ENCODE data around the gene TERT. TPM values are rescaled to one million over a fixed set of nuclear protein-coding genes. Genes with fewer than 3 reads are reported as not detected.

Gene TERT
- total and polyA plus RNA-seq, 2 of the 13 experiments (the other 11 are each of a cell fraction or from before 2014, with no cell fraction given), result 4.3 to 5.9 TPM

DNA sequence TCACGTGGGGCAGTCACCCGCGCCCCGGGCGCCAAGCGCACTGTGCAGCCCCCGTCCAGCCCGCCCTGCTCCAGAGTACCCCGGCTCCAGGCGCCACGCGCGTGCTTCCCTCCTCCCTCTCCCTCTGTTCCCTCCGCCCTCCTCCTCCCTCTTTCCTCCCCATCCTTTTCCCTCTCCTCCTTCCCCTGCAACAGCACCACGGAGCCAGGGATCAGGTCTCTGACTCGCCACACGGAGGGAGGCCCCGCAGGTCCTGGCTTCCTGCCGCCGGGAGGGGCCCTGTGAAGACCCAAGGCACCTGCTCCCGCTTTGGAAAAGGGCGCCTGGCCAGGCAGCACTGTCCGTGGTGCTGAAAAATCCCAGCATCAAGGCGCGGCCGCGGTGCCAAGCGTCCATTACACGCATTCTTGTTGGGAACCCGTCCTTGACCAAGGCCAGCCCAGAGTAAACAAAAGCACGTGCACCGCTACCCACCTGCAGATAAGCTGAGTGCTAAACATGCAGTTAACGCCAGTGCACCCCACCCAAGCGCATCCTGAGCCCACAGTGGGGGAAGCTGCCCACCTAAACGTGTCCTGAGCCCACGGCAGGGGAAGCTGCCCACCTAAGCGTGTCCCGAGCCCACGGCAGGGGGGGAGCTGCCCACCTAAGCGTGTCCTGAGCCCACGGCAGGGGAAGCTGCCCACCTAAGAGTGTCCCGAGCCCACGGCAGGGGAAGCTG is 48.0 kb downstream of the TERT start (continued):
- TF ChIP-seq, protein P1, sequence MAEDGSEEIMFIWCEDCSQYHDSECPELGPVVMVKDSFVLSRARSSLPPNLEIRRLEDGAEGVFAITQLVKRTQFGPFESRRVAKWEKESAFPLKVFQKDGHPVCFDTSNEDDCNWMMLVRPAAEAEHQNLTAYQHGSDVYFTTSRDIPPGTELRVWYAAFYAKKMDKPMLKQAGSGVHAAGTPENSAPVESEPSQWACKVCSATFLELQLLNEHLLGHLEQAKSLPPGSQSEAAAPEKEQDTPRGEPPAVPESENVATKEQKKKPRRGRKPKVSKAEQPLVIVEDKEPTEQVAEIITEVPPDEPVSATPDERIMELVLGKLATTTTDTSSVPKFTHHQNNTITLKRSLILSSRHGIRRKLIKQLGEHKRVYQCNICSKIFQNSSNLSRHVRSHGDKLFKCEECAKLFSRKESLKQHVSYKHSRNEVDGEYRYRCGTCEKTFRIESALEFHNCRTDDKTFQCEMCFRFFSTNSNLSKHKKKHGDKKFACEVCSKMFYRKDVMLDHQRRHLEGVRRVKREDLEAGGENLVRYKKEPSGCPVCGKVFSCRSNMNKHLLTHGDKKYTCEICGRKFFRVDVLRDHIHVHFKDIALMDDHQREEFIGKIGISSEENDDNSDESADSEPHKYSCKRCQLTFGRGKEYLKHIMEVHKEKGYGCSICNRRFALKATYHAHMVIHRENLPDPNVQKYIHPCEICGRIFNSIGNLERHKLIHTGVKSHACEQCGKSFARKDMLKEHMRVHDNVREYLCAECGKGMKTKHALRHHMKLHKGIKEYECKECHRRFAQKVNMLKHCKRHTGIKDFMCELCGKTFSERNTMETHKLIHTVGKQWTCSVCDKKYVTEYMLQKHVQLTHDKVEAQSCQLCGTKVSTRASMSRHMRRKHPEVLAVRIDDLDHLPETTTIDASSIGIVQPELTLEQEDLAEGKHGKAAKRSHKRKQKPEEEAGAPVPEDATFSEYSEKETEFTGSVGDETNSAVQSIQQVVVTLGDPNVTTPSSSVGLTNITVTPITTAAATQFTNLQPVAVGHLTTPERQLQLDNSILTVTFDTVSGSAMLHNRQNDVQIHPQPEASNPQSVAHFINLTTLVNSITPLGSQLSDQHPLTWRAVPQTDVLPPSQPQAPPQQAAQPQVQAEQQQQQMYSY (CRISPR knock-in tag; IDR thresholded peaks at IDR 0.05), result 0 out of 2 replicates have a peak, but pooled peaks have one; percentile 45
- TF ChIP-seq FOXK1 (CRISPR knock-in tag; IDR thresholded peaks at IDR 0.05; ENCODE audit: borderline replicate concordance, low read depth), result peak; percentile 71; the same call in 1 of the 2 replicates
- TF ChIP-seq ZFP41 (CRISPR knock-in tag; IDR thresholded peaks at IDR 0.05; ENCODE audit: borderline replicate concordance), result no peak
- peak; percentile 73; the same call in 1 of the 2 replicates for TF ChIP-seq ZNF878 (CRISPR knock-in tag; IDR thresholded peaks at IDR 0.05)
- TF ChIP-seq LCORL (IDR thresholded peaks at IDR 0.05), result no peak
- TF ChIP-seq LCORL (CRISPR knock-in tag; IDR thresholded peaks at IDR 0.05), result no peak
- TF ChIP-seq POLR2G (IDR thresholded peaks at IDR 0.05; ENCODE audit: low read depth, low read length), result no peak
- TF ChIP-seq, protein P2, sequence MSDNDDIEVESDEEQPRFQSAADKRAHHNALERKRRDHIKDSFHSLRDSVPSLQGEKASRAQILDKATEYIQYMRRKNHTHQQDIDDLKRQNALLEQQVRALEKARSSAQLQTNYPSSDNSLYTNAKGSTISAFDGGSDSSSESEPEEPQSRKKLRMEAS (IDR thresholded peaks at IDR 0.05), result no peak
- no peak for TF ChIP-seq PTBP1 (IDR thresholded peaks at IDR 0.05; ENCODE audit: low read depth, low read length, poor library complexity, severe bottlenecking)
- TF ChIP-seq SOX6 (IDR thresholded peaks at IDR 0.05), result no peak
- TF ChIP-seq SOX6 (CRISPR knock-in tag; IDR thresholded peaks at IDR 0.05), result peak; percentile 67
- no peak for TF ChIP-seq NR2C2 (CRISPR knock-in tag; IDR thresholded peaks at IDR 0.05; ENCODE audit: borderline replicate concordance)
- no peak for TF ChIP-seq EED (CRISPR knock-in tag; IDR thresholded peaks at IDR 0.05)
- TF ChIP-seq, protein P3, sequence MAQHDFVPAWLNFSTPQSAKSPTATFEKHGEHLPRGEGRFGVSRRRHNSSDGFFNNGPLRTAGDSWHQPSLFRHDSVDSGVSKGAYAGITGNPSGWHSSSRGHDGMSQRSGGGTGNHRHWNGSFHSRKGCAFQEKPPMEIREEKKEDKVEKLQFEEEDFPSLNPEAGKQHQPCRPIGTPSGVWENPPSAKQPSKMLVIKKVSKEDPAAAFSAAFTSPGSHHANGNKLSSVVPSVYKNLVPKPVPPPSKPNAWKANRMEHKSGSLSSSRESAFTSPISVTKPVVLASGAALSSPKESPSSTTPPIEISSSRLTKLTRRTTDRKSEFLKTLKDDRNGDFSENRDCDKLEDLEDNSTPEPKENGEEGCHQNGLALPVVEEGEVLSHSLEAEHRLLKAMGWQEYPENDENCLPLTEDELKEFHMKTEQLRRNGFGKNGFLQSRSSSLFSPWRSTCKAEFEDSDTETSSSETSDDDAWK (CRISPR knock-in tag; IDR thresholded peaks at IDR 0.05), result no peak
- 0 out of 2 replicates have a peak, but pooled peaks have one; percentile 40 for TF ChIP-seq RXRA (CRISPR knock-in tag; IDR thresholded peaks at IDR 0.05)
- TF ChIP-seq EP300 (IDR thresholded peaks at IDR 0.05; ENCODE audit: low read depth in 2 of 2, low read length in 2 of 2), result no peak
- TF ChIP-seq EP300 (CRISPR knock-in tag; IDR thresholded peaks at IDR 0.05; ENCODE audit: borderline replicate concordance), result no peak
- no peak for TF ChIP-seq SMC3 (IDR thresholded peaks at IDR 0.05; ENCODE audit: low read length)
- TF ChIP-seq, protein P4, sequence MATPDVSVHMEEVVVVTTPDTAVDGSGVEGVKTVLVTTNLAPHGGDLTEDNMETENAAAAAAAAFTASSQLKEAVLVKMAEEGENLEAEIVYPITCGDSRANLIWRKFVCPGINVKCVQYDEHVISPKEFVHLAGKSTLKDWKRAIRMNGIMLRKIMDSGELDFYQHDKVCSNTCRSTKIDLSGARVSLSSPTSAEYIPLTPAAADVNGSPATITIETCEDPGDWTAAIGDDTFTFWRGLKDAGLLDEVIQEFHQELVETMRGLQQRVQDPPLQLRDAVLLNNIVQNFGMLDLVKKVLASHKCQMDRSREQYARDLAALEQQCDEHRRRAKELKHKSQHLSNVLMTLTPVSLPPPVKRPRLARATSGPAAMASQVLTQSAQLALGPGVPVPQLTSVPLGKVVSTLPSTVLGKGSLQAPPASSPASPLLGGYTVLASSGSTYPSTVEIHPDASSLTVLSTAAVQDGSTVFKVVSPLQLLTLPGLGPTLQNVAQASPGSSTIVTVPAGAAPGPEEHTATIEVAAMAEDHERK (CRISPR knock-in tag; IDR thresholded peaks at IDR 0.05; ENCODE audit: low read depth), result no peak
- TF ChIP-seq PAWR (CRISPR knock-in tag; IDR thresholded peaks at IDR 0.05; ENCODE audit: borderline replicate concordance), result no peak
- 0 out of 2 replicates have a peak, but pooled peaks have one; percentile 75 for TF ChIP-seq GPN1 (CRISPR knock-in tag; IDR thresholded peaks at IDR 0.05; ENCODE audit: borderline replicate concordance)
- peak; percentile 98 for TF ChIP-seq WIZ (CRISPR knock-in tag; IDR thresholded peaks at IDR 0.05)
- TF ChIP-seq SAFB2 (CRISPR knock-in tag; IDR thresholded peaks at IDR 0.05; ENCODE audit: borderline replicate concordance, low read depth), result no peak
- no peak for TF ChIP-seq KDM6A (CRISPR knock-in tag; IDR thresholded peaks at IDR 0.05; ENCODE audit: low read depth)
- peak; percentile 83; the same call in 1 of the 2 replicates for TF ChIP-seq ETV6 (CRISPR knock-in tag; conservative IDR thresholded peaks at IDR 0.05)

Data from HepG2 (cell line).